A549 (cell line): ENCODE data around the gene PCBP3.

ENCODE experiments used
- BCL3 ChIP-seq: fragments of >200 bp; sonication (Bioruptor Twin); formaldehyde crosslinking; IDR thresholded peaks from 3 replicates; pipeline ENCODE4 v1.6.1; 2016
- CTCF ChIP-seq: fragments of >200 bp; sonication (Bioruptor Twin); formaldehyde crosslinking; IDR thresholded peaks from 3 replicates; pipeline ENCODE4 v1.5.1; 2016
- ESRRA ChIP-seq: fragments of 150-350 bp; IDR thresholded peaks from 2 replicates; pipeline ENCODE4 v1.6.1; 2014; ENCODE audit warnings: mild to moderate bottlenecking, low read length, borderline replicate concordance
- FOXS1 ChIP-seq: fragments of 250-450 bp; sonication (Bioruptor Pico); IDR thresholded peaks from 2 replicates; pipeline ENCODE4 v1.5.0; 2020; ENCODE audit warnings: mild to moderate bottlenecking, moderate library complexity
- HOXA7 ChIP-seq: fragments of 250-450 bp; sonication (Bioruptor Pico); IDR thresholded peaks from 2 replicates; pipeline ENCODE4 v1.5.0; 2020; ENCODE audit warnings: mild to moderate bottlenecking, moderate library complexity
- PBX3 ChIP-seq: IDR thresholded peaks from 2 replicates; pipeline ENCODE4 v1.6.1; 2012
- POLR2A ChIP-seq: IDR thresholded peaks from 2 replicates; pipeline ENCODE4 v1.6.1; 2012; ENCODE audit warnings: mild to moderate bottlenecking, low read length
- POLR2AphosphoS2 ChIP-seq: conservative IDR thresholded peaks from 2 replicates; pipeline ENCODE4 v1.6.1; 2012; ENCODE audit warnings: low read length, improper control_type of control experiment, inconsistent platforms
- RAD21 ChIP-seq, 2 experiments: fragments of >200 bp in 1 of 2; sonication (Bioruptor Twin) in 1 of 2; formaldehyde crosslinking in 1 of 2; IDR thresholded peaks in 1 of 2; conservative IDR thresholded peaks in 1 of 2; 2 replicates in 1 of 2; 3 replicates in 1 of 2; pipeline ENCODE4 v1.6.1; 2012 to 2018; ENCODE audit warnings: inconsistent platforms in 1 of 2
- RCOR1 ChIP-seq: fragments of 150-350 bp; IDR thresholded peaks from 2 replicates; pipeline ENCODE4 v1.6.1; 2014; ENCODE audit warnings: antibody characterized with exemption, low read length, low read depth
- SMC3 ChIP-seq: fragments of >200 bp; sonication (Bioruptor Twin); formaldehyde crosslinking; IDR thresholded peaks from 3 replicates; pipeline ENCODE4 v1.6.1; 2018; ENCODE audit warnings: inconsistent platforms
- USF2 ChIP-seq: fragments of 450-650 bp; IDR thresholded peaks from 2 replicates; pipeline ENCODE4 v1.6.1; 2014; ENCODE audit warnings: antibody characterized with exemption

GRCh38 chr21:45887788-45888187 is 244.3 kb downstream of the PCBP3 start:
- TF ChIP-seq PBX3 (no peak), RAD21 (conservative IDR thresholded peaks at IDR 0.05 in 1 of 2, IDR thresholded peaks at IDR 0.05 in 1 of 2) (no peak), CTCF (no peak), USF2 (no peak), BCL3 (no peak), RCOR1 (no peak), POLR2A (no peak), ESRRA (no peak), FOXS1 (CRISPR knock-in tag) (no peak), SMC3 (no peak), HOXA7 (CRISPR knock-in tag) (no peak), POLR2AphosphoS2 (no peak)
